HepG2 (cell line): Measurements from ENCODE around the gene CEP128. TPM values are rescaled to one million over a fixed set of nuclear protein-coding genes. Genes with fewer than 3 reads are reported as not detected.

ENCODE experiments used
- ATAC-seq: fragments of 200-7000 bp; cut with Tn5 transposase; 3 replicates; pipeline ENCODE4 v1.9.1; 2020; ENCODE audit warnings: mild to moderate bottlenecking, moderate library complexity
- BruUV-seq: library from RNA; stranded (reverse); fragments of 400-500 nt; replicated peaks from 2 replicates; lab custom pipeline; 2021; lab: Mats Ljungman, UMichigan
- CTCF ChIA-PET: fragments of 300-600 bp; formaldehyde crosslinking; extraction: SDS; loops from one replicate; lab custom pipeline; 2021; ENCODE audit warnings: low total read pairs, inconsistent platforms, low intra/inter-chr PET ratio; lab: Yijun Ruan, JAX
- POLR2A ChIA-PET: fragments of 350-600 bp; sonication (Branson Sonifier 250); formaldehyde crosslinking; loops from one replicate; lab custom pipeline; 2020; ENCODE audit warnings: antibody characterized with exemption, inconsistent platforms; lab: Yijun Ruan, JAX
- DNase-seq: peaks from one replicate; pipeline ENCODE4 v3.0.0-alpha.2; 2015; ENCODE audit warnings: low spot score
- FAIRE-seq: peaks from 3 replicates; lab custom pipeline; 2011; peaks lifted over from hg19 to GRCh38; lab: Jason Lieb, UNC
- H2AFZ ChIP-seq: one replicate; pipeline ENCODE4 v1.6.1; 2011; ENCODE audit warnings: low read length, inconsistent platforms
- H3K27ac ChIP-seq: fragments of 300-600 bp; 3 replicates; pipeline ENCODE4 v1.8.0; 2011; ENCODE audit warnings: mixed run types, mild to moderate bottlenecking, mixed read lengths, low read length, inconsistent platforms; ENCODE audit not compliant: insufficient read depth; ENCODE audit errors: extremely low read length
- H3K27me3 ChIP-seq, 2 experiments: fragments of 200-600 bp in 1 of 2; 2 replicates in 1 of 2; 3 replicates in 1 of 2; pipeline versions ENCODE4 v1.6.0 to v1.8.0; 2011; ENCODE audit warnings: low read length in 2 of 2, mild to moderate bottlenecking in 2 of 2, moderate library complexity in 2 of 2, inconsistent platforms in 1 of 2; ENCODE audit not compliant: insufficient read depth in 2 of 2, control insufficient read depth in 1 of 2
- H3K36me3 ChIP-seq, 2 experiments: fragments of 200-600 bp in 1 of 2; replicated peaks in 1 of 2; 2 replicates in 1 of 2; 3 replicates in 1 of 2; pipeline versions ENCODE4 v1.5.1 to v1.8.0; 2011; ENCODE audit warnings: low read length in 2 of 2, inconsistent platforms in 1 of 2; ENCODE audit not compliant: insufficient read depth in 2 of 2, control insufficient read depth in 1 of 2
- H3K4me1 ChIP-seq: 2 replicates; pipeline ENCODE4 v1.5.1; 2012; ENCODE audit warnings: low read length, inconsistent platforms; ENCODE audit not compliant: insufficient read depth
- H3K4me2 ChIP-seq: 2 replicates; pipeline ENCODE4 v1.6.0; 2011; ENCODE audit warnings: low read depth, low read length, inconsistent platforms
- H3K4me3 ChIP-seq, 3 experiments: fragments of 200-600 bp in 1 of 3; sonication (generic), shearing (Covaris generic) in 1 of 3; replicated peaks in 1 of 3; 2 replicates each; pipeline ENCODE4 v1.5.1; 2011 to 2016; ENCODE audit warnings: low read length in 3 of 3, inconsistent platforms in 2 of 3, low read depth in 2 of 3, mild to moderate bottlenecking in 2 of 3, control low read depth in 1 of 3, mixed read lengths in 1 of 3; ENCODE audit not compliant: insufficient read depth in 1 of 3
- H3K79me2 ChIP-seq: one replicate; pipeline ENCODE4 v1.6.1; 2011; ENCODE audit warnings: low read length, inconsistent platforms; ENCODE audit not compliant: insufficient read depth
- H3K9ac ChIP-seq: 2 replicates; pipeline ENCODE4 v1.6.0; 2011; ENCODE audit warnings: mild to moderate bottlenecking, low read depth, low read length, inconsistent platforms; ENCODE audit not compliant: insufficient read depth
- H3K9me3 ChIP-seq: 2 replicates; pipeline ENCODE4 v1.5.1; 2012; ENCODE audit warnings: mild to moderate bottlenecking, low read length
- H4K20me1 ChIP-seq: 2 replicates; pipeline ENCODE4 v1.6.0; 2011; ENCODE audit warnings: inconsistent platforms, mild to moderate bottlenecking, low read length, moderate library complexity; ENCODE audit not compliant: insufficient read depth
- IKZF4 ChIP-seq: sonication (generic); formaldehyde crosslinking; IDR thresholded peaks from 2 replicates; pipeline ENCODE4 v1.5.1; 2020; ENCODE audit warnings: borderline replicate concordance, mild to moderate bottlenecking, low read depth, missing genetic modification reagents; ENCODE audit errors: not compliant biosample characterization
- JUN ChIP-seq: sonication (generic); formaldehyde crosslinking; IDR thresholded peaks from 2 replicates; pipeline ENCODE4 v1.4.0; 2020; ENCODE audit warnings: mild to moderate bottlenecking, missing genetic modification reagents
- KLF9 ChIP-seq: IDR thresholded peaks from 2 replicates; pipeline ENCODE4 v1.6.1; 2016; ENCODE audit warnings: low read depth
- TRIM24 ChIP-seq: sonication (generic); formaldehyde crosslinking; IDR thresholded peaks from 2 replicates; pipeline ENCODE4 v1.8.0; 2022; ENCODE audit warnings: mild to moderate bottlenecking, missing genetic modification reagents
- ZNF205 ChIP-seq: IDR thresholded peaks from 2 replicates; pipeline ENCODE4 v1.6.1; 2018; ENCODE audit warnings: missing biosample characterization, missing genetic modification reagents
- ZNF224 ChIP-seq: sonication (generic); formaldehyde crosslinking; IDR thresholded peaks from 2 replicates; pipeline ENCODE4 v1.5.0; 2020; ENCODE audit warnings: mild to moderate bottlenecking, missing genetic modification reagents
- ZNF337 ChIP-seq: sonication (generic); formaldehyde crosslinking; IDR thresholded peaks from 2 replicates; pipeline ENCODE4 v1.5.1; 2020; ENCODE audit warnings: missing genetic modification reagents, low read depth, mild to moderate bottlenecking, borderline replicate concordance
- ZNF788 ChIP-seq: sonication (generic); formaldehyde crosslinking; IDR thresholded peaks from 2 replicates; pipeline ENCODE4 v1.5.0; 2020; ENCODE audit warnings: mild to moderate bottlenecking, missing genetic modification reagents, borderline replicate concordance
- WGBS: methylation state at CpG from one replicate; pipeline ENCODE4 v1.1.6; 2017; ENCODE audit warnings: low lambda C conversion rate; 5-methylcytosine and 5-hydroxymethylcytosine counted together
- in situ Hi-C: cut with HindIII; loops from 2 replicates; pipeline ENCODE4 v1.10.0; 2017; ENCODE audit warnings: low pct_unique_long_range_greater_than_20kb; ENCODE audit not compliant: extremely low pct_ligation_motif_present
- intact Hi-C: fragments of 100-400 bp; cut with micrococcal nuclease; formaldehyde crosslinking; loops from one replicate; pipeline ENCODE4 v1.10.0; 2022; ENCODE audit not compliant: unreplicated experiment
- polyA plus RNA-seq, 8 experiments: library from polyadenylated mRNA; depleted of rRNA in 3 of 8; stranded (reverse) in 7 of 8; unstranded in 1 of 8; fragments of >200 nt; fragmentation: Illumina TruSeq in 4 of 8; extraction: Trizol in 4 of 8; gene quantifications; 2 replicates each; pipeline versions ENCODE4 v1.2.1 to v1.2.3, GENCODE V29; 2011 to 2016; ENCODE audit warnings: low read depth in 4 of 8, missing spikeins in 1 of 8, mixed read lengths in 1 of 8; ENCODE audit not compliant: insufficient read depth in 1 of 8
- total RNA-seq, 5 experiments: library from RNA; depleted of rRNA; stranded (reverse); fragments of >200 nt; fragmentation: Illumina TruSeq; extraction: Trizol; gene quantifications; 2 replicates each; pipeline ENCODE4 v1.2.3, GENCODE V29; 2016; ENCODE audit warnings: low read depth in 1 of 5
- TF ChIP-seq, protein P1 (sequence below): sonication (generic); formaldehyde crosslinking; IDR thresholded peaks from 2 replicates; pipeline ENCODE4 v1.4.0; 2020; ENCODE audit warnings: missing genetic modification reagents
- TF ChIP-seq, protein P2 (sequence below): sonication (generic); formaldehyde crosslinking; IDR thresholded peaks from 2 replicates; pipeline ENCODE4 v1.4.0; 2020; ENCODE audit warnings: missing genetic modification reagents
- TF ChIP-seq, protein P3 (sequence below): fragments of 450-650 bp; IDR thresholded peaks from 2 replicates; pipeline ENCODE4 v1.6.1; 2017; ENCODE audit warnings: mild to moderate bottlenecking

The CEP128 gene
- total and polyA plus RNA-seq, 2 of the 13 experiments (the other 11 are each of a cell fraction or from before 2014, with no cell fraction given) = 1.3 to 7.5 TPM

DNA sequence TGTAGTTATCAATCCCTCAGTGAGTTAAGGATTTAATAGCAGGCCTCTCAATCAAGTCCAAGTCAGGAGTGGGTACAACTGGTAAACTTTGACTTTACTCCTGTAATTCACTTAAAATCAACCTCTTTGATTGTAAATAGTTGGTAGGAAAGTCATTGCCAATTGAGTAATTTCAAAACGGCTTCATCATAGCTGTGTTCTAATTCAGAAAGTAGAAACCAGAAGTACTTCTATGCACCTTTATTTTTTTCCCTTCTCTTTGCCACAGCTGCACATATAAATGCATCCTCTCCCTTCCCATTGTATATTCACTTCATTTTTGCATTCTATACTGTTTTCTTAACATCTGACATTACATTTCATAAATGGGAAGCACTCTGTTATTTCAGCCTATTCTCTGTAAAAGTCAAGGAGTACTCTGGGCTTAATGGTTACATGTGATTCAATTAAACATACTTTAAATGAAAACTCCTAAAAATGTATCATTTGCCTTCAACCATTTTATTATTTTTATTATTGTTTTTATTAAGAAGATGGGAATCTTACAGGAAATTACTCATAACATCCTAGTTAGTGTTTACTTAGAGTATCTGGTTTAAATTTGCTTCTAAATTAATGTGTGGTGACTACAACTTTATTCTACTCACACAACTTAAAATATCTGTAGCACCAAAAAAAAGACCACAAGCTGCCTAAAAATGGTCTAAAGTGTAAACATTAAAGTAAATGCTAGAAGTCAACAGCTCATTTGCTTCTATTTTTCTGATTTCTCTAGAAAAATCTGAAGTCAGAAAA, 171.2 kb downstream of the CEP128 start:
- Histone ChIP-seq H3K79me2 (no peaks in the 10 kb centered on the region), H3K36me3 (no peaks in the 10 kb centered on the region)
- CTCF ChIA-PET = no interaction called here

More for the DNA sequence above, 171.2 kb downstream of the CEP128 start:
- Histone ChIP-seq H3K4me1 (no peaks in the 10 kb centered on the region), H3K9me3 (no peaks in the 10 kb centered on the region), H3K4me3 (no peak overlapping the region), H3K27me3 (no peaks in the 10 kb centered on the region), H2AFZ (no peak overlapping the region), H3K27ac (no peak overlapping the region), H3K4me2 (no peak overlapping the region), H3K9ac (no peak overlapping the region), H4K20me1 (no peaks in the 10 kb centered on the region)
- DNase-seq = no peak
- TF ChIP-seq ZNF337 (CRISPR knock-in tag) (no peak), IKZF4 (no peak), ZNF224 (CRISPR knock-in tag) (no peak), TRIM24 (CRISPR knock-in tag) (no peak), JUN (CRISPR knock-in tag) (no peak), KLF9 (CRISPR knock-in tag) (no peak), ZNF788 (CRISPR knock-in tag) (no peak), ZNF205 (CRISPR knock-in tag) (no peak)
- TF ChIP-seq, protein P1, sequence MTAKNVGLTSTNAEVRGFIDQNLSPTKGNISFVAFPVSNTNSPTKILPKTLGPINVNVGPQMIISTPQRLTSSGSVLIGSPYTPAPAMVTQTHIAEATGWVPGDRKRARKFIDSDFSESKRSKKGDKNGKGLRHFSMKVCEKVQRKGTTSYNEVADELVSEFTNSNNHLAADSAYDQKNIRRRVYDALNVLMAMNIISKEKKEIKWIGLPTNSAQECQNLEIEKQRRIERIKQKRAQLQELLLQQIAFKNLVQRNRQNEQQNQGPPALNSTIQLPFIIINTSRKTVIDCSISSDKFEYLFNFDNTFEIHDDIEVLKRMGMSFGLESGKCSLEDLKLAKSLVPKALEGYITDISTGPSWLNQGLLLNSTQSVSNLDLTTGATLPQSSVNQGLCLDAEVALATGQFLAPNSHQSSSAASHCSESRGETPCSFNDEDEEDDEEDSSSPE (CRISPR knock-in tag) = no peak
- TF ChIP-seq, protein P2, sequence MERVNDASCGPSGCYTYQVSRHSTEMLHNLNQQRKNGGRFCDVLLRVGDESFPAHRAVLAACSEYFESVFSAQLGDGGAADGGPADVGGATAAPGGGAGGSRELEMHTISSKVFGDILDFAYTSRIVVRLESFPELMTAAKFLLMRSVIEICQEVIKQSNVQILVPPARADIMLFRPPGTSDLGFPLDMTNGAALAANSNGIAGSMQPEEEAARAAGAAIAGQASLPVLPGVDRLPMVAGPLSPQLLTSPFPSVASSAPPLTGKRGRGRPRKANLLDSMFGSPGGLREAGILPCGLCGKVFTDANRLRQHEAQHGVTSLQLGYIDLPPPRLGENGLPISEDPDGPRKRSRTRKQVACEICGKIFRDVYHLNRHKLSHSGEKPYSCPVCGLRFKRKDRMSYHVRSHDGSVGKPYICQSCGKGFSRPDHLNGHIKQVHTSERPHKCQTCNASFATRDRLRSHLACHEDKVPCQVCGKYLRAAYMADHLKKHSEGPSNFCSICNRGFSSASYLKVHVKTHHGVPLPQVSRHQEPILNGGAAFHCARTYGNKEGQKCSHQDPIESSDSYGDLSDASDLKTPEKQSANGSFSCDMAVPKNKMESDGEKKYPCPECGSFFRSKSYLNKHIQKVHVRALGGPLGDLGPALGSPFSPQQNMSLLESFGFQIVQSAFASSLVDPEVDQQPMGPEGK (CRISPR knock-in tag) = no peak
- TF ChIP-seq, protein P3, sequence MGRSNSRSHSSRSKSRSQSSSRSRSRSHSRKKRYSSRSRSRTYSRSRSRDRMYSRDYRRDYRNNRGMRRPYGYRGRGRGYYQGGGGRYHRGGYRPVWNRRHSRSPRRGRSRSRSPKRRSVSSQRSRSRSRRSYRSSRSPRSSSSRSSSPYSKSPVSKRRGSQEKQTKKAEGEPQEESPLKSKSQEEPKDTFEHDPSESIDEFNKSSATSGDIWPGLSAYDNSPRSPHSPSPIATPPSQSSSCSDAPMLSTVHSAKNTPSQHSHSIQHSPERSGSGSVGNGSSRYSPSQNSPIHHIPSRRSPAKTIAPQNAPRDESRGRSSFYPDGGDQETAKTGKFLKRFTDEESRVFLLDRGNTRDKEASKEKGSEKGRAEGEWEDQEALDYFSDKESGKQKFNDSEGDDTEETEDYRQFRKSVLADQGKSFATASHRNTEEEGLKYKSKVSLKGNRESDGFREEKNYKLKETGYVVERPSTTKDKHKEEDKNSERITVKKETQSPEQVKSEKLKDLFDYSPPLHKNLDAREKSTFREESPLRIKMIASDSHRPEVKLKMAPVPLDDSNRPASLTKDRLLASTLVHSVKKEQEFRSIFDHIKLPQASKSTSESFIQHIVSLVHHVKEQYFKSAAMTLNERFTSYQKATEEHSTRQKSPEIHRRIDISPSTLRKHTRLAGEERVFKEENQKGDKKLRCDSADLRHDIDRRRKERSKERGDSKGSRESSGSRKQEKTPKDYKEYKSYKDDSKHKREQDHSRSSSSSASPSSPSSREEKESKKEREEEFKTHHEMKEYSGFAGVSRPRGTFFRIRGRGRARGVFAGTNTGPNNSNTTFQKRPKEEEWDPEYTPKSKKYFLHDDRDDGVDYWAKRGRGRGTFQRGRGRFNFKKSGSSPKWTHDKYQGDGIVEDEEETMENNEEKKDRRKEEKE = no peak
- FAIRE-seq = no peak
- 92% methylated on average over 1 of the region's 1 CpG for WGBS
- POLR2A ChIA-PET = no interaction called here
- intact Hi-C loops = no loop called here
- in situ Hi-C loops = no loop called here
- no TSS peak for BruUV-seq
- ATAC-seq = no peak
